Caco-2 (cell line): ENCODE results near the gene ROGDI. TPM values are rescaled to one million over a fixed set of nuclear protein-coding genes. Genes with fewer than 3 reads are reported as not detected.

Experiments used
- BruUV-seq: library from RNA; stranded (reverse); fragments of 400-500 nt; replicated peaks from 2 replicates; lab custom pipeline; 2021; lab: Mats Ljungman, UMichigan
- CTCF ChIA-PET: fragments of 300-600 bp; sonication (Branson Sonifier 250); formaldehyde crosslinking; loops from one replicate; lab custom pipeline; 2022; ENCODE audit warnings: antibody characterized with exemption; lab: Charles Lee
- POLR2A ChIA-PET: fragments of 300-600 bp; sonication (Branson Sonifier 250); formaldehyde crosslinking; loops from one replicate; lab custom pipeline; 2022; ENCODE audit warnings: antibody characterized with exemption; lab: Charles Lee
- DNase-seq, 2 experiments: peaks; one replicate each; pipeline versions ENCODE4 v3.0.0 to v3.0.0-alpha.2; 2020 to 2022
- H3K27me3 ChIP-seq: replicated peaks from 2 replicates; pipeline ENCODE4 v1.6.0; 2011; ENCODE audit warnings: low read length; ENCODE audit not compliant: control insufficient read depth, insufficient read depth
- H3K36me3 ChIP-seq: 2 replicates; pipeline ENCODE4 v1.5.1; 2011; ENCODE audit warnings: low read length; ENCODE audit not compliant: control insufficient read depth, insufficient read depth
- H3K4me1 ChIP-seq: fragments of 250-450 bp; sonication (Bioruptor Pico); 2 replicates; pipeline ENCODE4 v1.5.1; 2020; ENCODE audit warnings: mild to moderate bottlenecking
- H3K4me3 ChIP-seq: 2 replicates; pipeline ENCODE4 v1.5.1; 2011; ENCODE audit warnings: low read depth, mild to moderate bottlenecking, control low read depth, low read length
- H3K9me3 ChIP-seq: fragments of 250-450 bp; sonication (Bioruptor Pico); 2 replicates; pipeline ENCODE4 v1.5.1; 2020; ENCODE audit warnings: mild to moderate bottlenecking, moderate library complexity
- H3K27ac Mint-ChIP-seq: one replicate; pipeline ENCODE4 v1.8.0; 2022; ENCODE audit warnings: mixed read lengths; ENCODE audit not compliant: unreplicated experiment
- H3K27me3 Mint-ChIP-seq: one replicate; pipeline ENCODE4 v1.8.0; 2022; ENCODE audit warnings: mixed read lengths; ENCODE audit not compliant: insufficient read depth, unreplicated experiment
- H3K36me3 Mint-ChIP-seq: one replicate; pipeline ENCODE4 v1.8.0; 2022; ENCODE audit warnings: mild to moderate bottlenecking, mixed read lengths; ENCODE audit not compliant: insufficient read depth, unreplicated experiment
- H3K4me1 Mint-ChIP-seq: one replicate; pipeline ENCODE4 v1.8.0; 2022; ENCODE audit warnings: low read depth, mixed read lengths; ENCODE audit not compliant: unreplicated experiment
- H3K4me3 Mint-ChIP-seq: one replicate; pipeline ENCODE4 v1.8.0; 2022; ENCODE audit warnings: mild to moderate bottlenecking, moderate library complexity, mixed read lengths; ENCODE audit not compliant: unreplicated experiment
- H3K9me3 Mint-ChIP-seq: one replicate; pipeline ENCODE4 v1.8.0; 2022; ENCODE audit warnings: mixed read lengths; ENCODE audit not compliant: unreplicated experiment
- CTCF ChIP-seq, 2 experiments: fragments of 200-600 bp in 1 of 2; IDR thresholded peaks; 1 replicate in 1 of 2; 2 replicates in 1 of 2; pipeline versions ENCODE4 v1.5.1 to v1.8.0; 2011 to 2022; ENCODE audit warnings: antibody characterized with exemption in 1 of 2, control low read depth in 1 of 2, inconsistent platforms in 1 of 2, low read depth in 1 of 2, low read length in 1 of 2, mild to moderate bottlenecking in 1 of 2, moderate library complexity in 1 of 2; ENCODE audit not compliant: insufficient read depth in 1 of 2, severe bottlenecking in 1 of 2, unreplicated experiment in 1 of 2
- intact Hi-C: fragments of 100-400 bp; cut with micrococcal nuclease; formaldehyde crosslinking; loops from one replicate; pipeline ENCODE4 v1.10.0; 2022; ENCODE audit not compliant: unreplicated experiment
- total RNA-seq: library from RNA; stranded (reverse); gene quantifications from 2 replicates; pipeline ENCODE4 v1.2.3, GENCODE V29; 2022

ROGDI gene
- total RNA-seq, 1 experiment from 2014 or later: 18.2 TPM

- ChIA-PET POLR2A (no interaction called here), CTCF (interaction anchor here (0.7 kb wide), 1 partner anchor 102 kb away, joined by 3 read pairs; no protein-coding TSS in a partner anchor)
- no TSS peak for BruUV-seq
- H3K4me3 ChIP-seq: no peak overlapping the region
- peaks cover 93% of the 10 kb centered on the region for H3K36me3 Mint-ChIP-seq
- no peaks in the 10 kb centered on the region for H3K4me1 ChIP-seq
- H3K9me3 Mint-ChIP-seq: no peaks in the 10 kb centered on the region
- no peak overlapping the region for H3K27ac Mint-ChIP-seq
- intact Hi-C loops: no loop called here
- H3K27me3 ChIP-seq: no peaks in the 10 kb centered on the region
- H3K36me3 ChIP-seq: peaks cover 1% of the 10 kb centered on the region; the same call in 1 of the 2 replicates
- no peaks in the 10 kb centered on the region for H3K27me3 Mint-ChIP-seq
- TF ChIP-seq CTCF (IDR thresholded peaks at IDR 0.05; ENCODE audit: insufficient read depth in 1 of 2, low read depth in 1 of 2, low read length in 1 of 2, severe bottlenecking in 1 of 2, unreplicated experiment in 1 of 2): no peak
- DNase-seq: no peak
- H3K4me1 Mint-ChIP-seq: no peaks in the 10 kb centered on the region
- no peaks in the 10 kb centered on the region for H3K9me3 ChIP-seq
- no peak overlapping the region for H3K4me3 Mint-ChIP-seq
These were observed 11.6 kb upstream of the ROGDI start for GRCh38 chr16:4814046-4814445.

- H3K27me3 Mint-ChIP-seq: no peaks in the 10 kb centered on the region
- Histone ChIP-seq H3K27me3 (no peaks in the 10 kb centered on the region), H3K9me3 (no peaks in the 10 kb centered on the region), H3K36me3 (peaks cover 1% of the 10 kb centered on the region; the same call in 1 of the 2 replicates), H3K4me1 (no peaks in the 10 kb centered on the region), H3K4me3 (no peak overlapping the region)
- H3K36me3 Mint-ChIP-seq: peaks cover 93% of the 10 kb centered on the region
- no TSS peak for BruUV-seq
- POLR2A ChIA-PET: no interaction called here
- H3K4me1 Mint-ChIP-seq: no peaks in the 10 kb centered on the region
- DNase-seq: no peak
- no peak overlapping the region for H3K4me3 Mint-ChIP-seq
- no peaks in the 10 kb centered on the region for H3K9me3 Mint-ChIP-seq
- H3K27ac Mint-ChIP-seq: no peak overlapping the region
- CTCF ChIA-PET: interaction anchor here (0.7 kb wide), 1 partner anchor 103 kb away, joined by 3 read pairs; no protein-coding TSS in a partner anchor
- intact Hi-C loops: no loop called here
- no peak for TF ChIP-seq CTCF (IDR thresholded peaks at IDR 0.05; ENCODE audit: insufficient read depth in 1 of 2, low read depth in 1 of 2, low read length in 1 of 2, severe bottlenecking in 1 of 2, unreplicated experiment in 1 of 2)
These were observed 11.0 kb upstream of the ROGDI start for GRCh38 chr16:4813251-4814003.

GRCh38 chr16:4811773-4812172 lies 9.3 kb upstream of the ROGDI start:
- POLR2A ChIA-PET: no interaction called here
- TF ChIP-seq CTCF (IDR thresholded peaks at IDR 0.05; ENCODE audit: insufficient read depth in 1 of 2, low read depth in 1 of 2, low read length in 1 of 2, severe bottlenecking in 1 of 2, unreplicated experiment in 1 of 2): no peak
- H3K4me3 ChIP-seq: no peak overlapping the region
- no peaks in the 10 kb centered on the region for H3K9me3 ChIP-seq
- Mint-ChIP-seq H3K4me3 (no peak overlapping the region), H3K27me3 (no peaks in the 10 kb centered on the region), H3K9me3 (no peaks in the 10 kb centered on the region), H3K36me3 (peaks cover 97% of the 10 kb centered on the region), H3K27ac (peak overlapping the region; percentile 70), H3K4me1 (no peaks in the 10 kb centered on the region)
- no peaks in the 10 kb centered on the region for H3K4me1 ChIP-seq
- CTCF ChIA-PET: no interaction called here
- no peaks in the 10 kb centered on the region for H3K27me3 ChIP-seq
- no peak for DNase-seq
- intact Hi-C loops: no loop called here
- peaks cover 1% of the 10 kb centered on the region; the same call in 1 of the 2 replicates for H3K36me3 ChIP-seq
- TSS peak; percentile 20 for BruUV-seq
